ENCODE data around the gene NCOA3. TPM values are rescaled to one million over a fixed set of nuclear protein-coding genes. Genes with fewer than 3 reads are reported as not detected.
"Not testable (repeated sequence)": the region's sequence is repeated elsewhere in the genome, so short reads cannot be mapped to it uniquely, and the experiment has no call there.

NCOA3 gene
- total RNA-seq, 1 donor from 2014 or later: 21.6 TPM

- intact Hi-C loops (cut with DNase I): no loop called here
- ATAC-seq (no peak), DNase-seq (ENCODE audit: missing footprints) (no peak)
Measured at GRCh38 chr20:47551841-47552240, 50.2 kb downstream of the NCOA3 start.

- no peak for ATAC-seq
- DNase-seq (ENCODE audit: missing footprints): no peak
- intact Hi-C loops (cut with DNase I): no loop called here
Measured at GRCh38 chr20:47552996-47553395, 51.3 kb downstream of the NCOA3 start.

DNA sequence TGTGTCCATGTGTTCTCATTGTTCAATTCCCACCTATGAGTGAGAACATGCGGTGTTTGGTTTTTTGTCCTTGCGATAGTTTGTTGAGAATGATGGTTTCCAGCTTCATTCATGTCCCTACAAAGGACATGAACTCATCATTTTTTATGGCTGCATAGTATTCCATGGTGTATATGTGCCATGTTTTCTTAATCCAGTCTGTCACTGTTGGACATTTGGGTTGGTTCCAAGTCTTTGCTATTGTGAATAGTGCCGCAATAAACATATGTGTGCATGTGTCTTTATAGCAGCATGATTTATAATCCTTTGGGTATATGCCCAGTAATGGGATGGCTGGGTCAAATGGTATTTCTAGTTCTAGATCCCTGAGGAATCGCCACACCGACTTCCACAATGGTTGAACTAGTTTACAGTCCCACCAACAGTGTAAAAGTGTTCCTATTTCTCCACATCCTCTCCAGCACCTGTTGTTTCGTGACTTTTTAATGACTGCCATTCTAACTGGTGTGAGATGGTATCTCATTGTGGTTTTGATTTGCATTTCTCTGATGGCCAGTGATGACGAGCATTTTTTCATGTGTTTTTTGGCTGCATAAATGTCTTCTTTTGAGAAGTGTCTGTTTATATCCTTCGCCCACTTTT is 52.0 kb downstream of the NCOA3 start:
- ATAC-seq; intact Hi-C loops (cut with DNase I); DNase-seq (ENCODE audit: missing footprints): not testable (repeated sequence)

DNA sequence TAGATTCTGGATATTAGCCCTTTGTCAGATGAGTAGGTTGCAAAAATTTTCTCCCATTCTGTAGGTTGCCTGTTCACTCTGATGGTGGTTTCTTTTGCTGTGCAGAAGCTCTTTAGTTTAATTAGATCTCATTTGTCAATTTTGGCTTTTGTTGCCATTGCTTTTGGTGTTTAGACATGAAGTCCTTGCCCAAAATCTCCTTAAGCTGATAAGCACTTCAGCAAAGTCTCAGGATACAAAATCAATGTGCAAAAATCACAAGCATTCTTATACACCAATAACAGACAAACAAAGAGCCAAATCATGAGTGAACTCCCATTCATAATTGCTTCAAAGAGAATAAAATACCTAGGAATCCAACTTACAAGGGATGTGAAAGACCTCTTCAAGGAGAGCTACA is 52.6 kb downstream of the NCOA3 start:
- intact Hi-C loops (cut with DNase I); ATAC-seq; DNase-seq (ENCODE audit: missing footprints): not testable (repeated sequence)

- ATAC-seq (no peak), DNase-seq (ENCODE audit: missing footprints) (no peak)
- intact Hi-C loops (cut with DNase I): no loop called here
Measured at GRCh38 chr20:47557218-47557617, 55.5 kb downstream of the NCOA3 start.

GRCh38 chr20:47557791-47558190 is 56.1 kb downstream of the NCOA3 start:
- ATAC-seq: no peak
- no peak for DNase-seq (ENCODE audit: missing footprints)
- intact Hi-C loops (cut with DNase I): no loop called here

DNA sequence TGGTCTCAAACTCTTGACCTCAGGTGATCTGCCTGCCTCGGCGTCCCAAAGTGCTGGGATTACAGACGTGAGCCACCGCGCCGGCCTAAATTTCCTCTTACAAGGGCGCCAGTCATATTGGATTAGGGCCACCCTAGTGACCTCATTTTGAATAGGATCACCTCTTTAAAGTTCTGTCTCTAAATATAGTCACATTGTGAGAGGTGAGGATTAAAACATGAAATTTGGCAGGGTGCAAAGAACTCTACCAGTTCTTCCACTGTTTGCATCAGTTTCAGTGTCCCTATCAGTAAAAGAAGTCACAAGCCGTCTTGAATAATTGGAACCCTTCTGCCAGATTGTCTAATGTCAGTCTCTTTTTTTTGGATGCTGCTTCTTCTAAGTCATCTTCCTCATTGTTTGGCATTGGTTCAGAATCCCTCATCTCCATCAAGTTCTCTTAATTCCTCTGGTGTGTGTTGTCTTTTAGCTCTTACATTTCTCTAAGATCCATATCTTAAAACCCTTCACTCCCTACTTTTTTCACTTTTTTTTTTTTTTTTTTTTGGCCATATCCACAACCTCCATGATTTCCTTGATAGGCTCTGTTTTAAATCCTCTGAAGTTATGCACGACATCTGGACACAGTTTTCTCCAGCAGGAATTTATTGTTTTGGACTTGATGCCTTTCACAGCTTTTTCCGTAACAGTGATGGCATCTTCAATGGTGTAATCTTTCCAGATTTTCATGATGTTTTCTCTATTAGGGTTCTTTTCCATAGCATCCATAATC is 56.8 kb downstream of the NCOA3 start:
- no peak for DNase-seq (ENCODE audit: missing footprints)
- ATAC-seq: no peak
- intact Hi-C loops (cut with DNase I): no loop called here

DNA sequence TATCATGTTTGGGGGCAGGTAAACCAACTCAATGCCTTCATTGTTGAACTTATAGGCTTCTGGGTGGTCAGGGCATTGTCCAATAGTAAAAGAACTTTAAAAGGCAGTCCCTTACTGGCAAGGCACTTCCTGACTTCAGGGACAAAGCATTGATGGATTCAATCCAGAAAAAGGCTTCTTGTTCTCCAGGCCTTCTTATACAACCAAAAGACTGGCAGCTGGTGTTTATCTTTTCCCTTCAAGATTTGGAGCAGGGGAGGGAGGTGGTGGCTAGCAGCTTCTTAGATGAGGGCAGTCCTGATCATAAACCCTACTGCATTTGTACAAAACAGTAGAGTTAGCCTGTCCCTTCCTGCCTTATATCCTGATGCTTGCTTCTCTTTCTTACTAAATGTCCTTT is 57.5 kb downstream of the NCOA3 start:
- ATAC-seq (peak; percentile 31), DNase-seq (ENCODE audit: missing footprints) (no peak)
- intact Hi-C loops (cut with DNase I): no loop called here

- intact Hi-C loops (cut with DNase I): loop anchor here (5.0 kb wide), 1 partner anchor 59 kb away; the partner anchor contains the start of gene NCOA3
- peak; percentile 34 for ATAC-seq
- DNase-seq (ENCODE audit: missing footprints): no peak
Measured at GRCh38 chr20:47561180-47561579, 59.5 kb downstream of the NCOA3 start.

GRCh38 chr20:47561603-47562583 is 60.2 kb downstream of the NCOA3 start:
- intact Hi-C loops (cut with DNase I): loop anchor here (5.0 kb wide), 1 partner anchor 60 kb away; the partner anchor contains the start of gene NCOA3
- ATAC-seq (no peak), DNase-seq (ENCODE audit: missing footprints) (no peak)

GRCh38 chr20:47566269-47566668 is 64.6 kb downstream of the NCOA3 start:
- DNase-seq (ENCODE audit: missing footprints): no peak
- intact Hi-C loops (cut with DNase I): no loop called here
- no peak for ATAC-seq

DNA sequence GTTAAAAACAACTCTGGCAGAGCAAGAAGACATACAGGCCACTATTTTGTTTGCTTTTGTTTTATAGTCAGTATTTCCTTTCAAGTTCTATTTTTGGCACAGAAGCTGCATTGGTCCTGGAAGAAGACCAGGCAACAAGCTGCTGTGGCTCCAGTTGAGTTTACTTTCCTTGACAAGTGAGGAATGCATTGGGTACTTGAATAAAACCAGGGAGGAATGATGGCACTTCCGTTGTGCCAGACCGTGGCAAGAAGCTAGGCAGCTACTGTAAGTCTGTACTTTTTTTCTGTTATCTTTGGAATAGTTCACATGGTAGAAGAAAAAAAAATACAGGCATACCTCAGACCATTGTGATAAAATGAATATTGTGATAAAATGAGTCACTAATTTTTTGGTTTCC is 66.3 kb downstream of the NCOA3 start:
- intact Hi-C loops (cut with DNase I): no loop called here
- DNase-seq (ENCODE audit: missing footprints): no peak
- peak; percentile 60 for ATAC-seq

DNA sequence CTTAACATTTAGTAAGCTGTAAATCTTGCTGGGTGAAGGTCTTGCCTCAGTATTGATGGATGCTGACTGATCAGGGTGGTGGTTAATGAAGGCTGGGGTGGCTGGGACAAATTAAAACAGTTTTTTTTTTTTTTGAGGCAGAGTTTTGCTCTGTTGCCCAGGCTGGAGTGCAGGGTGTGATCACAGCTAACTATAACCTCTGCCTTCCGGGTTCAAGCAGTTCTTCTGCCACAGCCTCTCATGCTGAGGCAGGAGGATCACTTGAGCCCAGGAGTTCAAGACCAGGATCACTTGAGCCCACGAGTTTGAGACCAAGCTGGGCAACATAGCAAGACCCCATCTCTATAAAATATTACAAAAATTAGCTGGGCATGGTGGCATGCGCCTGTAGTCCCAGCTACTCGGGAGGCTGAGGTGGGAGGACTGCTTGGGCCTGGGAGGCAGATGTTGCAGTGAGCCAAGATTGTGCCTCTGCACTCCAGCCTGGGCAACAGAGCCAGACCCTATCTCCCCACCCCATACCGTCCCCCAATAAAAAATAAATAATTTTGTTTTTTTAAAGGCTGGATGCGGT is 67.2 kb downstream of the NCOA3 start:
- ATAC-seq (no peak), DNase-seq (ENCODE audit: missing footprints) (no peak)
- intact Hi-C loops (cut with DNase I): no loop called here

GRCh38 chr20:47571426-47571825 is 69.7 kb downstream of the NCOA3 start:
- intact Hi-C loops (cut with DNase I): no loop called here
- no peak for DNase-seq (ENCODE audit: missing footprints)
- no peak for ATAC-seq

DNA sequence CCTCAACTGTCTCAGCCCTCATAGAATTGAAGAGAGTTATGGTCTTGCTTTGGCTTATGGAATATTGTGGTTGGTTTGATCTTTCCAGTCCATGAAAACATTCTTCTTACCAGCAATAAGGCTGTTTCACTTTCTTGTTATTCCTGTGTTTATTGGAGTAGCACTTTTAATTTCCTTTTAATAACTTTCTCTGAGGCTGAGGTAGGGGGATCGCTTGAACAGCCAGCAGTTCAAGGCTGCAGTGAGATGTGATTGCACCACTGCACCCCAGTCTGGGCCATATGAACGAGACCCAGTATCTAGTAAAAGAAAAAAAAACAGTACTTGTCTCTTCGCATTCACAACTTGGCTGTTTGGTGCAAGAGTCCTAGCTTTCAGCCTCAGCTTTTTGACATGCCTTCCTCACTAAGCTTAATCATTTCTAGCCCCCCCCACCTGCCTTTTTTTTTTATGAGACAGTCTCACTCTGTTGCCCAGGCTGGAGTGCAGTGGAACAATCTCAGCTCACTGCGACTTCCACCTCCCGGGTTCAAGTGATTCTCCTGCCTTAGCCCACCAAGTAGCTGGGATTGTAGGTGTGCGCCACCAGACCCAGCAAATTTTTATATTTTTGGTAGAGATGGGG is 70.5 kb downstream of the NCOA3 start:
- ATAC-seq: no peak
- intact Hi-C loops (cut with DNase I): no loop called here

DNA sequence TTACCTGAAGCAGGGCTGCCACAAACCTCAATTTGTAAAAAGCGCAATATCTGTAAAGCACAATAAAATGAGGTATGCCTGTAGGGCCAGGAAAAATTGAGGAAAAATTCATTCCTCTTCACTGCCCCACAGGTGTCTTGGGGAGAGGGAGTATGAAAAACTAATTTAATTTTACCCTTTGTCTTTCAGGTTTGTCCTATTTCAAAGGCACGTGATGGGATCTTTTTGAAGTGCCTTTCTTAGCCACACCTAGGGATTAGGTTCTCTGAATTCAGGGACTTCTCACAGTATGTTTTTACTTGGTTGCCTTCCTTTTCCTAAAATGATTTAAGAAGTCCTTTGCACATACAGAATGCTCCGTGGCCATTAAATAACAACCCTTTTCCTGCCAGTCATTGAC is 71.9 kb downstream of the NCOA3 start:
- no peak for DNase-seq (ENCODE audit: missing footprints)
- ATAC-seq: no peak
- intact Hi-C loops (cut with DNase I): no loop called here

More for the DNA sequence above, 70.5 kb downstream of the NCOA3 start:
- no peak for DNase-seq (ENCODE audit: missing footprints)

DNA sequence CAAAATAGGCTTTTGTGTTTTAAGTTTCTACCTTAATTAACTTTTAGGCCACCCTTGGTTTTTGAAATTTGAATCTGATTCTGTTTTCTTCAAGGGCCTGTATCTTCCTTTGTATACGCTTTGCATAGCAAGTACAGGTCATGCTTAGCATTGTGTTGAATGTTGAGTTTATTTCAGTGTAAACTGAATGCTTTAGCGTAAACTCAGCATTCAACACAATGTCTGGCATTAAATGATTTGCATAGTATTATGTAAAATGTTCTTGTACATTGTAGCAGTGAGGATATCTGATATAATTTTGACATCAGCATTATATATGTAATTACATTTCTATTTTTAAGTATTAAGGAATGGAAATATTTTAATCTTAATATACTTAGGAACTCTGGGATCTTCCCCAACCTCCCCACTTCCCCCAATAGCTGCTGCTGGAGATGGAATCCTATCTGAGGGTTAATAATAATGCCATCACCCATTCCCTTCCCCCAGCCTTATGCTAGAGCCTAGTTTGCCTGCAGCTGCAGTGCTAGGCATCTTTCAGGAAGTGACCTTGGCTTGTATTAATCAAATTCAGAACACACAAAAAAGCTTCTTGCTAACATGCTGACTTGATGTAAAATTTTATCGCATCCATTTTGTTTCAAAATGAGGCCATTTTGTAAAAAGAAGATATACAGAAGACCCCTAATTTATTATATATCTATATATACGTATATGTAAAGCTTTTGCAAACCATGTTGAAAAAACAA is 73.1 kb downstream of the NCOA3 start:
- no peak for ATAC-seq
- intact Hi-C loops (cut with DNase I): loop anchor here (5.0 kb wide), 1 partner anchor 72 kb away; the partner anchor contains the start of gene NCOA3

More for the DNA sequence above, 73.1 kb downstream of the NCOA3 start:
- DNase-seq (ENCODE audit: missing footprints): no peak

Data from Right ventricle myocardium inferior (tissue), 1 donor.